GM12891 (cell line): ENCODE data around the gene PDE10A.

ENCODE experiments used
- PAX5 ChIP-seq: IDR thresholded peaks from 2 replicates; pipeline ENCODE4 v1.6.1; 2011; ENCODE audit warnings: low read length, moderate library complexity, mild to moderate bottlenecking; ENCODE audit not compliant: insufficient read depth, severe bottlenecking
- POLR2A ChIP-seq: IDR thresholded peaks from 2 replicates; pipeline ENCODE4 v1.6.1; 2011; ENCODE audit warnings: low read depth, low read length, control low read depth
- POLR2AphosphoS5 ChIP-seq: IDR thresholded peaks from 2 replicates; pipeline ENCODE4 v1.6.1; 2011; ENCODE audit warnings: low read depth, low read length, control low read depth

GRCh38 chr6:165497472-165497871 lies 165.6 kb downstream of the PDE10A start:
- TF ChIP-seq POLR2AphosphoS5, result no peak
- no peak for TF ChIP-seq PAX5
- no peak for TF ChIP-seq POLR2A
